Keratinocyte (primary cell): Measurements from ENCODE around the gene EYS.

Experiments used
- EZH2 ChIP-seq: IDR thresholded peaks from one replicate; pipeline ENCODE4 v1.6.1; 2012; ENCODE audit warnings: inconsistent platforms, mild to moderate bottlenecking, low read length, moderate library complexity
- TF ChIP-seq, protein P1 (sequence below), 3 experiments: IDR thresholded peaks in 1 of 3; conservative IDR thresholded peaks in 1 of 3; optimal IDR thresholded peaks in 1 of 3; 2 replicates in 2 of 3; 3 replicates in 1 of 3; pipeline versions ENCODE3 to v1.5.1; 2011; ENCODE audit warnings: low read length in 3 of 3, mild to moderate bottlenecking in 3 of 3, moderate library complexity in 2 of 3, control low read depth in 1 of 3, inconsistent platforms in 1 of 3; ENCODE audit not compliant: insufficient read depth in 2 of 3; ENCODE audit errors: extremely low read depth in 1 of 3

GRCh38 chr6:64792534-64792933 lies 914.5 kb downstream of the EYS start:
- TF ChIP-seq, protein P1, sequence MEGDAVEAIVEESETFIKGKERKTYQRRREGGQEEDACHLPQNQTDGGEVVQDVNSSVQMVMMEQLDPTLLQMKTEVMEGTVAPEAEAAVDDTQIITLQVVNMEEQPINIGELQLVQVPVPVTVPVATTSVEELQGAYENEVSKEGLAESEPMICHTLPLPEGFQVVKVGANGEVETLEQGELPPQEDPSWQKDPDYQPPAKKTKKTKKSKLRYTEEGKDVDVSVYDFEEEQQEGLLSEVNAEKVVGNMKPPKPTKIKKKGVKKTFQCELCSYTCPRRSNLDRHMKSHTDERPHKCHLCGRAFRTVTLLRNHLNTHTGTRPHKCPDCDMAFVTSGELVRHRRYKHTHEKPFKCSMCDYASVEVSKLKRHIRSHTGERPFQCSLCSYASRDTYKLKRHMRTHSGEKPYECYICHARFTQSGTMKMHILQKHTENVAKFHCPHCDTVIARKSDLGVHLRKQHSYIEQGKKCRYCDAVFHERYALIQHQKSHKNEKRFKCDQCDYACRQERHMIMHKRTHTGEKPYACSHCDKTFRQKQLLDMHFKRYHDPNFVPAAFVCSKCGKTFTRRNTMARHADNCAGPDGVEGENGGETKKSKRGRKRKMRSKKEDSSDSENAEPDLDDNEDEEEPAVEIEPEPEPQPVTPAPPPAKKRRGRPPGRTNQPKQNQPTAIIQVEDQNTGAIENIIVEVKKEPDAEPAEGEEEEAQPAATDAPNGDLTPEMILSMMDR (optimal IDR thresholded peaks at IDR 0.05 in 1 of 3, IDR thresholded peaks at IDR 0.05 in 1 of 3, conservative IDR thresholded peaks at IDR 0.05 in 1 of 3; ENCODE audit: extremely low read depth in 1 of 3, insufficient read depth in 2 of 3, low read length in 3 of 3) = no peak
- no peak for TF ChIP-seq EZH2
